HG03066 (cell line): ENCODE measurements around the gene C1orf35.

Experiments used
- ATAC-seq: cut with Tn5 transposase; IDR thresholded peaks from one replicate; pipeline ENCODE4 v1.9.1; 2021; ENCODE audit warnings: low read depth; ENCODE audit not compliant: unreplicated experiment

The C1orf35 gene

DNA sequence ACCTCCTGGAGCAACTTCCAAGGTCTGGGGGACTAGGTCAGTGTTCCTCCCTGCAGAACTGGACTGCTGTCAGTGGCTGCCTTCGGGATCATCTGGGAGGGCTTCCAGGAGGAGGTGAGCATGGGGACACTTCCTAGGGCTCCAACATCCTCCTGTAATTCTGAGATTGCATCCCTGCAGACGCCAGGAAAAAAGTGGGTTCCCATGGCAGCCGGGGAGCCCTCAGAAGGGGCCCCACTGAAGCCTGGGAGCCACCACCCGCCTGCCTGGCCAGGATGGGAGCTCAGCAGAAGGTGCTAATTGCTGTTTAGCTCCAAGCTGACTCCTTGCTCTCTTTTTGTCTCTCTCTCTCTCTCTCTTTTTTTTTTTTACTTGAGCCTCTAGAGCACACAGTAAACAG lies 36.7 kb downstream of the C1orf35 start:
- no peak for ATAC-seq

DNA sequence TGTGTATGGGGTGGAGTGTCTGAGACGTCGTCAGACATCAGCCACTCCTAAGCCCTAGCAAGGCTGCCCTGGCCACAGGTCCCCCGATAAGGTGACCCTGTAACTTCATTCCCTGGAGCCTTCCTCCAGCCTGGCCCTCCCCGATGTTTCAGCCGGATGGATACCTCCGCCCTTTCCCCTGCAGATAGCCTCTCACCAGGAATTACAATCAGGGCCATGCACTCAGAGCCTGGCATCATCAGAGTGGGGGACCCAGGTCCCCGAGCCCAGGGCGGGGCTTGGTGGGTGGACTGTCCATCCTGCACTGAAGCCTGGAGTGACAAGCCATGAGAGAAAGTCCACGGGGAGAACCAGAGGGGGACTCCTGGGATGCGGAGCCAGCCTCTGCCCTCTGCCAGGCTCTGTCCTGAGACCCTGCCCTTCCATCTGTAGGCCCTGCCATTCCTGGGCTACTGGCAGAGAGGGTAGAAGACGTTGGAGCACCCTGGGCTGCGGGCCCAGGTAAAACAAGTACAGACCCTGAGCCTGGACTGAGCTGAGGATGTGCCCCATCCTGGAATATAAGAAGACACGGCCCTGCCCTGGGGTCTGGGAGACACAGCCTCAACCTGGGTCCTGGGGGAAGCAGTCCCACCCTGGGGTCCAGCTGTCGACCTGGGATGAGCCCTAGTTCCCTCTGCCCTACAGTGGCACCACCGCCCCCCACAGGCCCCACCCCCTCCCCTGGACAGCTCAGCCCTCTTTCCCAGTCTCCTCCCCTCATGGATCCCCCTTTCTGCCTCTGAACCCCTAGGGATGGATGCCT lies 37.4 kb downstream of the C1orf35 start:
- no peak for ATAC-seq

DNA sequence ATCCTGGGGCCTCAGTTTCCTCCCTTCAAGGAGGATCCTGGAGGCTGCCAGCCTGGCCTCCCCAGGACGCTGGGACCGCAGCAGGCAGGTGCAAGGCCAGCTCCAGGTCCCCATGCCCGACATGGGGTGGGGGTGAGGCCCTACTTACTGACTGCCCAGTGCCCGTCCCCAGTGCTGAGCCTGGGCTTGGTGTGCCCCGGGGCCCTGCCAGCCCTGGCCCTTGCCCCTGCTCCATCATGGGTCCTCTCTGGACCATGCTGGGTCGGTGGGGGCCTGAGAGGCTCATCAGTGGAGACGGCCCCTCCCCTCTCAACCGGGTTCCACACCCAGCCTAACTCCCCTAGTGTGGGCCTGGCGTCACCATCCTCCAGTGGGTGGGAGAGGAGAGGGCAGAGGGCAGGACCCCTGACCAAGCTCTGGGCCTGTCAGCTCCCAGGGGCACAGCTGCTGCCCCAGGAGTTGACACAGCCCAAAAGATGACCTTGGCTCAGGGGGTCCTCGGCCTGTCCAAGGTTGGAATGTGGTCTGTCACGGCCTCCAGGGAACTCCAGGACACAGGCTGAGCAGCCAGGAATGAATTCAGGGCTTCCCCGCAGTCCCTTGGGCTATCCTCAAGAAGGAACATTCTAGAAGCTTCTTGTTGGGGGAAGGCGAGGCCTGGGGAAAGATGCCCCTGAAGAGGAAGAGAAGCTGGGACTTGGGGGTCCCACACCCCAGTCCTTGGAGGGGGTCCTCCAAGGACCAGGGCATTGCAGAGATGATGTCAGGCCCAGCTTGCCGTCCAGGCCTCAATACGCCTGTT lies 38.2 kb downstream of the C1orf35 start:
- no peak for ATAC-seq

DNA sequence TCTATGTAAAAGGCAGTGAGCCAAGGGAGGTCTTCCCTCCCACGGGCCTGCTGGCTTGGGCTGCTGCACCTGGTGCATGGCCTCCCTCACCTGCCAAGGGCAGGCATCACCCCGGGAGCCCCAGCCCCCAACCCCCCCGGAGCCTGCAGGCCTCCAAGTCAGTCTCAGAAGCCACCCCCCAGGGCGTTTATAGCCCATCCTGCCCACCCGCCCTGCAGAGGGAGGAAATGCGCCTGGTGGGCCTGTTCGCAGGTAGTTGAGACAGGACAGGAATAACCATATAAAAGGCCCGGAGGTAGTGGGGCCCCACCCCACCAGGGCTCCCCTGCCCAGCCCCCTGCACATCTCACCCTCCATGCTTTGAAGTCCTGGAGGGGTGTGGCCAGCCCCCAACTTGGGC lies 38.8 kb downstream of the C1orf35 start:
- no peak for ATAC-seq

DNA sequence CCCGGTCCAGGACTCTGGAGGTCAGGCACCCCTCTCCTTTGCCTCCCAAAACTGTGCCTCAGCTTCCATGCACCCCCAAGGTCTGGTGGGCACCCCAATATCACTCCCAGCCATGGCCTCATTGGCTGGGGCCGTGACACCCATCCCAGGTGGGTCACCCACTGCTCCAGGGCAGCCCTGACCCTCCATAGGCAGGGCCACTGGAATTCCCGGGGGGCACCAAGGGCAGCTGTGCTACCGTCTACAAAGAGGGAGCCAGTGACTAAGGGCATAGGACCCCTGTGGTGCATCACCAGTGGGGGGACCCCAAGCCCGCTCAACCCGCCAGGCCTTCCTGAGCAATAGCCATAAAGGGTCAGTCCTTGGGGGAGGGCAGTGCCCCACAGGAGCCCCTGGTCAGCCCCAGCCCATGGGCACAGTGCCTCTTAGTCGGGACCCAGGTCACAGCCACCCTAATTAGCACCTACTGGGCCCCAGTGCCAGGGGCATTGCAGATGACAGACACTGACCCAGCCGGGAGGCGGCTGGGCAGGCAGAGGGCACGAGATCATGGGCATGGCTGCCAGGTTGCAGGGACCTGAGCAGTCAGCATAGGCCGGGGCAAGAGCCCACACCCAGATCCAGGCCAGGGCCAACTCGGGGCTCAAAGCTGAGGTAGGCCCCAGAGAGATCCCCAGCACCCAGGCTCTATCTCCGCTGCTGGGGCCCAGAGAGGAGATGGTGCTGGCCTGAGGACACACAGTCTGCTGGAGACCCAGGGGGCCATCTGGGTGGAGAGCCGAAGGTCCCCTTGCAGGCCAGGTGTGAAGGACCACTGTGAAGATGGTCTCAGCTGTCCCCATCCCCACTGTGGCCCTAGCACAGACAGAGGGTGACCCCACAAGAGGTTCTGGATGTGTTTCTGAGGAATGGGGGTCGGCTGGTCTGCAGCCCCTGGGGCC lies 39.6 kb downstream of the C1orf35 start:
- ATAC-seq, result no peak

DNA sequence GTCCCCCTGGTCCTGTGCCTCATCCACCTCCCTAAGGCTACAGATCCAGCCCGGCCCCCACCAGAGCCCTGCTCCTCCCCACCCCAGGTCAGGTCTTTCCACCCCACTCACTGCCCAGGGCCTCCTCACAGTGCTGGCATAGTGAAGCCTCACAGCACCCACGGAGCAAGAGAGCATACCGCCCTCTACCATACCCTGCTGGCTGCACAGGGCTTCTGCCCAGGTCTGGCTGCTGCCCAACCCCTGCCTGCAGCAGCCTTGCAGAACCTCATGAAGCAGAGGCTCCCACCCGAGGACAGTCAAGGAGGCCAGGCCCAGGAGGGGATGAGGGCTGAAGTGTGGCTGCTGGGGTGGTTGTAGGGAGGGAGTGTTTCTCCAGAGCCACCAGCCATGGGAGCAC lies 40.3 kb downstream of the C1orf35 start:
- no peak for ATAC-seq

DNA sequence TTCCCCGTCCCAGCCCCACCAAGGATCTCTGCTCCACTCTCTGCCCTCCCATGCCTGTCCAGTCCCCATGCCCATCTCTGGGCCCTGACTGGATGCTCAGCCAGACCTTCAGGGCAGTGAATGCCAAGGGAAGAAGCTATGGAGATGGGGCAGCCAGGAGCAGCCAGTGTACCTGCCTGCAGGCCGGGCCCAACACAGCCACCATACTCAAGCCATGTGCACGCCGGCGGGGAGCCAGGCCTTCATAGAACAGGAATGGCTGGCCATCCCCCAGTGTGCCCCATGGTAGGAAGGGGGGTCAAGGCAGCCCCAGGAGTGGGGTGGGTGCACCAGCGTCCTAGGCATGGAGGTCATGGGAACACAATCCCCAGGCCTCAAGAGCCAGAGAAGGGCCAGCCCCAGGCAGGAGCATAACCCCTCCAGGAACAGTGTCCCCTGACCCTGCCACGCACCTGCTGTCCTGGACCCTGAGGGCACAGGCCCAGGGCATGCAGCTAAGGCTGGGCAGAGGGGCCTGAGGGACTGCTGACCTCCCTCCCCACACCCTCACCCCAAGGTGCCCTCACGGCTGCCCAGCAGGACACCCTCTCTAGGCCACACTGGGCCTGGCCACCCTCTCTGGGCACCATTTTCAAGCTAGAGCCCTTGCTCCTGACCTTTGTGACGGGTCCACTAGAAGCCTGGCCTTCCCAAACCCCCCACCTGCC lies 40.9 kb downstream of the C1orf35 start:
- ATAC-seq, result no peak

DNA sequence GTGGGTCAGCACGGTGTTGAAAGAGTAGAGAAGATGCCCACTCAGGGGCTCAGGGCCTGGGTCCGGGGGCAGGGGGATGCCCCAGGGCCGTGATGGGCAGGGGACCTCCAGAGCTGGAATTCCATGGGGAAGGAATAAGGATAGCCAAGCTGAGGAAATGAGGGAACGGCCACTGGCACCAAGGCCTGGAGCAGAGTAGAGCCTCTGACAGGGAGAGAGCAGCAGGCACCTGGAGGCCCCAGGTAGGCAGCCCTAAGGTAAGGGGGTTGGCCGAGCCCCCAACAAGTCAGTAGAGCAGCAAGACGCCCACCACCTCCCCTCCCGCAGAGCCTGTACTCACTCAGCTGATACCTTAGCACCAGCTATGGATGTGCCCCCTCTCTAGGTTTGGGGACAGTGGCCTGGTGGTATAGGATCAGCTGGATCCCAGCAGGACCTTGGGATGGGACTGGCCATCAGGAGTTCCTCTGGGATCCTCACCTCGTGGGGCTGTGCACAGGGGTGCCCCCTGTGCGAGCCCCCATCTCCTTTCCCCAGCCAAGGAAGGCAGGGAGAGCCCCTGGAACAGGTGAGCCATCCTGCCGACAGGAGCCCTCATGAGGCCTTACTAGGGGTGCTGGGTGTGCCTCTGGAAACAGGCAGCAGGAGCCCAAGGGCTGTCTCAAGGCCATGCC lies 41.6 kb downstream of the C1orf35 start:
- no peak for ATAC-seq

DNA sequence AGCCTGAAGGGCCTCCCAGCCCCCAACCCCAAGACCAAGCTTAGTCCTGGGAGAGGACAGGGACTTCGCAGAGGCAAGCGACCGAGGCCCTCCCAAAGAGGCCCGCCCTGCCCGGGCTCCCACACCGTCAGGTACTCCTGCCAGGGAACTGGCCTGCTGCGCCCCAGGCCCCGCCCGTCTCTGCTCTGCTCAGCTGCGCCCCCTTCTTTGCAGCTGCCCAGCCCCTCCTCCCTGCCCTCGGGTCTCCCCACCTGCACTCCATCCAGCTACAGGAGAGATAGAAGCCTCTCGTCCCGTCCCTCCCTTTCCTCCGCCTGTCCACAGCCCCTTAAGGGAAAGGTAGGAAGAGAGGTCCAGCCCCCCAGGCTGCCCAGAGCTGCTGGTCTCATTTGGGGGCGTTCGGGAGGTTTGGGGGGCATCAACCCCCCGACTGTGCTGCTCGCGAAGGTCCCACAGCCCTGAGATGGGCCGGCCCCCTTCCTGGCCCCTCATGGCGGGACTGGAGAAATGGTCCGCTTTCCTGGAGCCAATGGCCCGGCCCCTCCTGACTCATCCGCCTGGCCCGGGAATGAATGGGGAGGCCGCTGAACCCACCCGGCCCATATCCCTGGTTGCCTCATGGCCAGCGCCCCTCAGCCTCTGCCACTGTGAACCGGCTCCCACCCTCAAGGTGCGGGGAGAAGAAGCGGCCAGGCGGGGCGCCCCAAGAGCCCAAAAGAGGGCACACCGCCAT lies 42.5 kb downstream of the C1orf35 start:
- ATAC-seq, result no peak

DNA sequence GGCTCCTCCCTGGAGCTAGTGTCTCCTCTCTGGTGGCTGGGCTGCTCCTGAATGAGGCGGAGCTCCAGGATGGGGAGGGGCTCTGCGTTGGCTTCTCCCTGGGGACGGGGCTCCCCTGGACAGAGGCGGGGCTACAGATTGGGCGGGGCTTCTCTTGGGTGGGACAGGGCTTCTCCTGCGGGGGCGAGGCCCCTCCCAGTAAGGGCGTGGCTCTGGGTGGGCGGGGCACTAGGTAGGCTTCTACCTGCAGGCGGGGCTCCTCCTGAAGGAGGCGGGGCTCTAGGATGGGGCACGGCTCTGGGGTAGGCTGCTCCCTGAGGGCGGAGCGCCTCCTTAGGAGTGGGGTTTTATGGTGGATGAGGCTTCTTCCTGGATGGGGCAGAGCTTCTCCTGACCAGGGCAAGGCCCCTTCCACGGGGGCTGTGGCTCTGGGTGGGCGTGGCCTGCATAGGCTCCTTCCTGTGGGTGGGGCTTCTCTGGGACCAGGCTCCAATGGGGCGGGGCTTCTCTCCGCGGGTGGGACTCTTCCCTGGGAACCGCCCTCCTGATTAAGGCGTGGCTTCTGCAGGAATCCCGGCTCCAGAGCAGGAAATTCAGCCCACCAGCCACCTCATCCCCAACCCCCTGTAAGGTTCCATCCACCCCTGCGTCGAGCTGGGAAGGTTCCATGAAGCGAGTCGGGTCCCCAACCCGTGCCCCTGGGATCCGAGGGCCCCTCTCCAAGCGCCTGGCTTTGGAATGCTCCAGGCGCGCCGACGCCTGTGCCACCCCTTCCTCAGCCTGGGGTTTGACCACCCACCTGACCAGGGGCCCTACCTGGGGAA lies 43.3 kb downstream of the C1orf35 start:
- no peak for ATAC-seq

DNA sequence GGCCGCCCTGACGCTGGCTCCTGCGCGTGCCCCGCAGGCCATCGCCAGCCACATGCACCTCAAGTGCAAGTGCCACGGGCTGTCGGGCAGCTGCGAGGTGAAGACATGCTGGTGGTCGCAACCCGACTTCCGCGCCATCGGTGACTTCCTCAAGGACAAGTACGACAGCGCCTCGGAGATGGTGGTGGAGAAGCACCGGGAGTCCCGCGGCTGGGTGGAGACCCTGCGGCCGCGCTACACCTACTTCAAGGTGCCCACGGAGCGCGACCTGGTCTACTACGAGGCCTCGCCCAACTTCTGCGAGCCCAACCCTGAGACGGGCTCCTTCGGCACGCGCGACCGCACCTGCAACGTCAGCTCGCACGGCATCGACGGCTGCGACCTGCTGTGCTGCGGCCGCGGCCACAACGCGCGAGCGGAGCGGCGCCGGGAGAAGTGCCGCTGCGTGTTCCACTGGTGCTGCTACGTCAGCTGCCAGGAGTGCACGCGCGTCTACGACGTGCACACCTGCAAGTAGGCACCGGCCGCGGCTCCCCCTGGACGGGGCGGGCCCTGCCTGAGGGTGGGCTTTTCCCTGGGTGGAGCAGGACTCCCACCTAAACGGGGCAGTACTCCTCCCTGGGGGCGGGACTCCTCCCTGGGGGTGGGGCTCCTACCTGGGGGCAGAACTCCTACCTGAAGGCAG lies 44.0 kb downstream of the C1orf35 start:
- ATAC-seq, result no peak

DNA sequence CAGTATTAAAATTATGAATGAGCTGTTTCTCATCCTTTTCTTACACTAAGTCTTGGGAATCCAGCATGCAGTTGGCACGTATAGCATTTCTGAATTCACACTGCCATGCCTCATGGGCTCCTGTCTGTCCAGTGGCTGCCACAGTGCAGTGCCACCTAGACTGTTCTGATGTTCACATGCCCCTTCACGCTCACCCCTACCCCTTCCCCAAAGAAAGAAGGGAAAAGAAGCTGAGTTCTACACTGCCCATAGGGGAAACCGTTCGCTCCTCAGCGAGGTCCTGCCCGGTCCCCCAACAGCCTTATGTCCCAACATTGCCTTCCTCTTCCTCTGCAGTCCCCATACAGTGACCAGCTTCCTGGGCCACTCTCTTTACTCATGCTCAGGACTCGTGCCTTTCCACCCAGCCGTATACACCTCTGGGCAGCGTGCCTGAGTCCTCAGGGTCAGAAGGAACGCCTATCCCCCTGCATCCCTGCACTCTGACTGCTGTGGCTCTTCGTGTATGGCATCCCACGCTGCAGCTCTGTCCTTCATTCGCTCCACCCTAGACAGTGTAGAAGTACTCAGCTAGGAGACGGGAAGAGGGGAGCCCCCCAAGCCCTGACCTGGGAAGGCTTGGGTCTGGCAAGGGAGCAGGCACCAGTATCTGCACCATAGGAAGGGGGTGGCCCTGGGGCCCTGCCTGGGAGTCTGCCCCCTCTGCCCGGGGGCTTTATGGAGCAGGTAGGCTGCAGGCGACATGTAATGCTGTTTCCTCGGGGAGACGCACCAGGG lies 44.8 kb downstream of the C1orf35 start:
- ATAC-seq, result no peak
